NCI-H128 (cell line): ENCODE measurements around the gene GBE1.

Experiments used
- DNase-seq: peaks from one replicate; lab custom pipeline; 2025; ENCODE audit not compliant: unreplicated experiment; lab: John Stamatoyannopoulos, UW

GBE1 gene

GRCh38 chr3:81476692-81477091 is 284.8 kb downstream of the GBE1 start:
- no peak for DNase-seq

- no peak for DNase-seq
These were observed 288.7 kb downstream of the GBE1 start for GRCh38 chr3:81472600-81473362.

- no peak for DNase-seq
These were observed 290.7 kb downstream of the GBE1 start for GRCh38 chr3:81470524-81471278.

GRCh38 chr3:81468391-81468790 is 293.1 kb downstream of the GBE1 start:
- no peak for DNase-seq

DNA sequence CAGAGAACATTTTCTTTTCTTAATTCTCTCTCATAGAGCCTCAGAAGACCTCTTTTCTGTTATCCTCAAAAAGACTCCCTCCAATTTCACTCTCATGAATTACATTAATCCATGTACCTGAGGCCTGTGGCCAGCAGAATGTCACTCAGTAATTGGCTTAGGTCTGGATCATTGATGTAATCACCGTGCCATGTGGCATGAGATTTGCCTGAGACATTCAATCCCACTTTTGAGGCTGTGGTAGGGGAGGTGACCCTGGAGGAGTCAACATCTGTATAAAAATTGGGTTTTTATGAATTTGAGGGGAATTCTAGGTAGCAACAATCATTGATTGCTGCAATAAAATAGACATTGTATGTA is 295.3 kb downstream of the GBE1 start:
- DNase-seq: no peak

DNA sequence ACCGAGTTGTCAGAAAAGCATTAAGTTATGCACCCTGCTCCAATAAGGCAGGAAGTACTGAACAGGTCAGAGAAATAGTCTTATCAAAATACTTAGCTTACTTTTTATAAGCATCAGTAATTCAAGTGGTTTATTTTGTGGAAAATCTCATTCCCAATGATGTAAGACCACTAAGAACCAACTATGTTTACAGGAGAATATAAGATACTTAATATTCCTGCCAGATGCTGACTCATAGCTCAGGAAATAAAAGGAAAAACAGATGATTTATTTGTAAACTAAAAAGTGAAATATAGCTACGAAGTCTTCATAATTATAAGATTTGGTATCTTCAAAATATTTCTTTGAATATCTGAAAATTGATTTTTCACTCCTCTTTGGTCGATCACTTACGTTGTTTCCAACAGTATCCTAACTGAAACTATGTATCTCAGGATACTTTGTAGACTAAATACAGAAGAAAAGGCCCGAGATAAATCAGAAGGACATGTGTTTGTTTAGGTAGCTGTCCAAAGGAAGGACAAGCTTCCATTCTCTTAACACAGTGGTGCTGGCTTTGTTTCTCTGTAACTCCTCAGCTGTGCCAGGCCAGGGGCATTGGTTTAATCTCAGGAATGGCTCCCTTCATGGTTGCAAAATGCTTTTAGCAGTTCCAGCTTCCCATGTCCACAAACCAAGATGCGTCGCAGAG is 295.8 kb downstream of the GBE1 start:
- no peak for DNase-seq

DNA sequence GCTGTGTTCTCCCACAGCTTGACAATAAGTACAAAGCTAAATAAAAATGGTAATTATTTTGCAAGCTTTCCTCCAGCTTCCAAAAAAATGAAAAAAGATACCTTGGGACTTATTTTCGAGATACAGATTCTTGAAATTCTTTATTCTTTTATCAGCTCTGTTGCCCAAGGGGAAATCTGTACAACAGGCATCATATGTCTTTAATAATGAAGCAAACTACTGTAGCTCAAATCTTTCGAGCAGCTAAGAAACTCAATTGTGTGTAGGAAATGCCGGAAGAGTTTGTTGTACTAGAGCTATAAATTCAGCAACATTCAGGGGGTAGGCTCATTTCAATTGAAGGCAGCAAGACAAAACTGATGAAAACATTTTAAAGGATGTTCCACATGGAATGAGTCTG is 297.7 kb downstream of the GBE1 start:
- DNase-seq: no peak

- DNase-seq: peak; percentile 29
These were observed 298.5 kb downstream of the GBE1 start for GRCh38 chr3:81462921-81463320.

DNA sequence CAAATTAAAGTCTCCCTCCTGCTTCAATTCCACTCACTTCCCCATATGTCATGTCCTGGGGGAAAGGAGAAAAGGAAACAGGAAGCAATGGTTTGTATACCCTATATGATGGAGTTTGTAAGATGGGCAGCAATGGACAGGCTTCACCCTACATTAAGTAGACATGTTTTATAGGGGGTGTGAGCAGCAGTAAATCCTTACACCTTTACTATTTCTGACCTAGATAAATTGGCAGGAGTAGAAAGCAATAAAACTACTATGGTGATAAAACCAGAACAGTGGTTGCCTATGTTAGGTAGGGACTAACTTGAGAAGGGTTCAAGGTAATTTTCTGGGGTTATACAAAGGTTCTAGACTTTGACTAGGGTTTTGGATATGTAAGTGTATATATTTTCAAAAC is 301.7 kb downstream of the GBE1 start:
- DNase-seq: no peak

DNA sequence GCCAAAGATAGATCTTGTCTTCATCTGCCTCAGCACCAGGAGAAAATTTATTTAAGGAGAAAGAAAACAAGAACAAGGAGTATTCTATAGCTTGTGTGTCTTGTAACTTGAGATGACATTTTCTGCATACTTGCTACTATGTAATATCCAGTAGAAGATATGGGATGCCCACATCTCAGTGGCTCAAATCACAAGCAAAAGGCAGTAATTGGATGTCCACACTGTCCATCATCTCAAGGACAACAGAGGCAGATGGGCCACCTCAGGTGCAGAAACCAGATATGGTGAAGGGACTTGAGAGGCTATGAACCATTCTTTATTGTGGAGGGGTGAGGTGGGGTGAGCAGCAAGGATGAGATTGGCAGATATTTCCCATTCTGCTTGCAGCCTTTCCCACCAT is 309.0 kb downstream of the GBE1 start:
- no peak for DNase-seq

DNA sequence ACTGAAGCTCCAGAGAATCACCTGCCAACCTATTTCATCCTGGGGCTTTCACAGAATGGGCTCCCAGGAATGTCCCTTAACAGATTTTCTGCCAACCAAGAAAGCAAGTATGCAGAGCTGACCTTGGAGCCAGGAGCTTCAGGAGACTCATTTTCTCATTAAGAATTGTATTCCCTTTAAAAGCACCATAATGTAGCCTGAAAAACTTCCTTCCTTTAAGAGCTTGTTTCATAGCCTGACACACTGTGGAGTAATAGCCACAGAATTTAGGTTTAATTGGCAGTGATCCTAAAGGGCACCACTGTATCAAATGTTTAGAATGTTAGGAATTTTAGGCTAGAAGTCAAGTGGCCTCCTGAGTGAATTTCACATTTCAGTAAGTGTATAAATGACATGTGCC is 309.8 kb downstream of the GBE1 start:
- no peak for DNase-seq

- DNase-seq: no peak
These were observed 310.3 kb downstream of the GBE1 start for GRCh38 chr3:81451140-81451539.

DNA sequence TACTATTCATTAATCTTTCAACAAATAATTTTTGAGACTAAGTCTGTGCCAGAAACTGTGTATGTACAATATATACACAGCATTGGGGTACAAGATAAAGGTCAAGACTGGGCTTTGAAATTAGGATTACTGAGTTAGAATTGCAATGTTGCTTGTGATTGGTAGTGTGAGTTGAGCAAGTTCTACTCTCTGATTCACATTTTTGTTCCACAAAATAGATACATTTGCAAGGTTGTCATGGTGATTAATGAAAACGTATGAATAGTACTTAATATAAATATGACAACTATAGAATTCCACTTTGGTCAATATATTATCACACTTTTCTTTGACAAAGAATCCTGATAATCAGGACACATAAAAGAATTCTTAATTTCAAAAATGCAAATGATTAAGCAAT is 314.6 kb downstream of the GBE1 start:
- no peak for DNase-seq

DNA sequence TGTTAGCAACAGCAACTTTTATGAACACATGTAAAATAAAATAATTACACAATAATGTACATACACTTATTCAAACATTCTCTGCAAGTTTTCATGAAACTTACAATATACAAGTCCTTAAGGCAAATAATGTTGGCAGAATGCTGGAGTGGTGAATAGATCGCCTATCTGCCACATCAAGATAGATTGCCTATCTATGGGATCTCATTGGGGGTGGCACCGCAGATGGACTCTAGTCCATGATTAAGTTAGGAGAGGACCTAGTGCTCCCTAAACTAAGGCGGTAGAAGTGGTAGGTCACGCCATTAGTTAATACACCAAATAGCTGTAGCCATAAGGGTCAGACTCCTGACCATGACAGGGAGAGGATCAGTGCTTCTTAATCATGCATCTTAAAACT is 315.7 kb downstream of the GBE1 start:
- no peak for DNase-seq

GRCh38 chr3:81444817-81445460 is 316.5 kb downstream of the GBE1 start:
- DNase-seq: no peak

DNA sequence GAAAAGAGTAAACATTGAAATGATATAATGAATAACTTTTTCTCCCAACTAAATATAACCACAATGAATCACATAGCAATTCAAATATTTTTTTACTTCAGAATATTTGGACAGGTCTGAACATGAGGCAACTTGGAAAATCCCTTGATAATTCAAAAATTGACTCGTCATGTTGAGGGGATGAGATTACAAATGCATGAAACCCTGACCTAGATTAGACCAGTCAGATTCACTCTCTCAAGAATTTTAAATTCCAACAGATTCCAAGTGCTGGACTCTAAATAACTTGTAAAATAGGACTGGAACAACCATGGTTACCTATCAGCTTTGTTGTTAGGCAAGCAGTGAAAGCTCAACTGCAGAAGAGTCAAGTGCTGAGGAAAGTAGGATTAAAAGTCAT is 317.5 kb downstream of the GBE1 start:
- DNase-seq: no peak

GRCh38 chr3:81443457-81443782 is 318.0 kb downstream of the GBE1 start:
- DNase-seq: no peak

- no peak for DNase-seq
These were observed 318.5 kb downstream of the GBE1 start for GRCh38 chr3:81442758-81443456.

- no peak for DNase-seq
These were observed 320.8 kb downstream of the GBE1 start for GRCh38 chr3:81440661-81441060.
